DMS 273 treated with DMSO at 0.1 percent for 48 hours (cell line): ENCODE data around the gene UQCC3.
"Not testable (repeated sequence)": the region's sequence is repeated elsewhere in the genome, so short reads cannot be mapped to it uniquely, and the experiment has no call there.

Experiments used
- DNase-seq: peaks from one replicate; lab custom pipeline; 2025; lab: John Stamatoyannopoulos, UW

The UQCC3 gene, protein sequence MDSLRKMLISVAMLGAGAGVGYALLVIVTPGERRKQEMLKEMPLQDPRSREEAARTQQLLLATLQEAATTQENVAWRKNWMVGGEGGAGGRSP

DNA sequence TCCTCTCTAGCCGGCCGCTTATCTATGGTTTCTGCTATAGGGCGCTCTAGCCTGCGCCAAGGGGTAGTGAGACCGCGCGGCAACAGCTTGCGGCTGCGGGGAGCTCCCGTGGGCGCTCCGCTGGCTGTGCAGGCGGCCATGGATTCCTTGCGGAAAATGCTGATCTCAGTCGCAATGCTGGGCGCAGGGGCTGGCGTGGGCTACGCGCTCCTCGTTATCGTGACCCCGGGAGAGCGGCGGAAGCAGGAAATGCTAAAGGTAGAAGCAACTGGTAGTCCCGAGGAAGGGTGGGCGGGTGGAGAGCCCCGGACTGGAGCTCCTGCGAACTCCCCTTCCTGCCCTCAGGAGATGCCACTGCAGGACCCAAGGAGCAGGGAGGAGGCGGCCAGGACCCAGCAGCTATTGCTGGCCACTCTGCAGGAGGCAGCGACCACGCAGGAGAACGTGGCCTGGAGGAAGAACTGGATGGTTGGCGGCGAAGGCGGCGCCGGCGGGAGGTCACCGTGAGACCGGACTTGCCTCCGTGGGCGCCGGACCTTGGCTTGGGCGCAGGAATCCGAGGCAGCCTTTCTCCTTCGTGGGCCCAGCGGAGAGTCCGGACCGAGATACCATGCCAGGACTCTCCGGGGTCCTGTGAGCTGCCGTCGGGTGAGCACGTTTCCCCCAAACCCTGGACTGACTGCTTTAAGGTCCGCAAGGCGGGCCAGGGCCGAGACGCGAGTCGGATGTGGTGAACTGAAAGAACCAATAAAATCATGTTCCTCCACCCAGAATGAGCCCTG, at the start of gene UQCC3, which contains the start of gene LBHD1:
TSS of gene UQCC3 (plus strand) at position 66 of the 782 bp plus-strand sequence. CDS start at position 139, 73 bp downstream.
TSS of gene LBHD1 (minus strand) at position 660 of the 782 bp plus-strand sequence. CDS start 2,236 bp downstream, outside the sequence.
- peak; percentile 59 for DNase-seq

DNA sequence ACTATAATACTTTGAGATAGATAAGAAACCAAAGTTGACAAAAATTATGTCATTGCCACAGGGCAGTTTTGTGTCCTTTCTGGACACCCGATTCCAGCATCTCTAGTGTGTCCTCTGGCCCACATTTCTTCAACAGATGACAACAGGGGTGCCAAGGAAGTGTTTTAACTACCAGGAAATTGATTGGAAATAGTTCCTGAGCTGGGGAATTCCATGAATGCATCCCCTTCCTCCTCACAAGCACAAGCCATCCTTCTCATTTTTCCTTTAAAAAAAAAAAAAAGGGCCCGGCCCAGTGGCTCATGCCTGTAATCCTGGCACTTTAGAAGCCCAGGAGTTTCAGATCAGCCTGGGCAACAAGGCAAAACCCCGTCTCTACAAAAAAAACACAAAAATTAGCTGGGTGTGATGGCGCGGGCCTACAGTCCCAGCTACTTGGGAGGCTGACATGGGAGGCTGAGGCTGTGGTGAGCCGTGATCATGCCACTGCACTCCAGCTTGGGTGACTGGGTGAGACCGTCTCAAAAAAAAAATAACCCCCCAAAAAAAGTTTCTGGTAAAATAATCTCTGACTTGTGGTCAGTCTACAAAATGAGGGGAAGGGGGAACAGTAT, 48.9 kb upstream of the UQCC3 start:
- no peak for DNase-seq

DNA sequence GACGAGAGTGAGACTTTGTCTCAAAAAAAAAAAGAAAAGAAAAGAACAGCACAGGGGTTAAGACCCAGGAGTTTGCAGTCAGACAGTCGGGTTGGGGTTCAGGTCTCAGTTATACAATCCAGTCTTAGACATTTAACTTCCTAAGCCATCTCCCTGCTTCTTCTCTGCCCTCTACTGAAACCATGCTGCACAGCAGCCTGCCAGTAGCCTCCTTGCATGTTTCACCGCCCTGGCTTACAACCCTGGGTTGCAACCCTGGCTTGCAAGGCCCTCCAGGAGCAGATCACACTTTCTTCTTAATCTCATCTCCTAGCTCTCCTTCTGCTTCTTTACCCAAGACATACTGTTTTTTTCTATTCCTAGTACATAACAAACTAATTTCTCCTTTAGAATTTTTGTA, 43.8 kb upstream of the UQCC3 start:
- DNase-seq: no peak

DNA sequence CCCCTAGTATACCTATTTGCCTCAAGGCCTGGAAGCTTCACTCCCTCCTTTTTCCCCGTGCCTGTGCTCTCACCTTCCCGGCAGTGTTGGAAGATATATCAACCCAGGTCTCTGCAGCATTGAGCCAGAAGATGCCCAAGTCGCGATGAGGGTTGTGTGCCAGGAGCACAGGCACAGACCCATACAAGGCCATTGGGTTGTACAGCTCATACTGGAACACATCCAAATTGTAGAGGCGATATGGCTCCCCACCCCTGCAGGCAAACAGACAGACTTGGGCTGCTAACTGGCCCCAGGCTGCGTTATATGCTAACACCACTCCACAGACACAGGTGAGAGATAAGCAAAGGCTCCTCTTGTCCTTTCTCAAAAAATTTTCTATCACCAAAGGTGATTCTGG, 39.0 kb upstream of the UQCC3 start:
- DNase-seq: no peak

DNA sequence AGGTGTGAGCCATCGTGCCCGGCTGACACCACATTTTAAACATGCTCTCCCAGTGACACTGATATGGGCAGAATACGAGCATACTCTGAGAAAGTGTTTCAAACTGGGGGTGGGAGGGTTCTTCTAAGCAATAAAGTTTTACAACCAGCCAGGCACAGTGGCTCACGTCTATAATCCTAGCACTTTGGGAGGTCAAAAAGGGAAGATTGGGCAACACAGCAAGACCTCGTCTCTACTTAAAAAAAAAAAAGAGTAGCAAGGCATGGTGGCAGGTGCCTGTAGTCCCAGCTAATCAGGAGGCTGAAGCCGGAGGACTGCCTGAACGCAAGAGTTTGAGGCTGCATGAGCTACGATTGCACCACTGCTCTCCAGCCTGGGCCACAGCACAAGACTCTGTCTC, 27.3 kb upstream of the UQCC3 start:
- no peak for DNase-seq

DNA sequence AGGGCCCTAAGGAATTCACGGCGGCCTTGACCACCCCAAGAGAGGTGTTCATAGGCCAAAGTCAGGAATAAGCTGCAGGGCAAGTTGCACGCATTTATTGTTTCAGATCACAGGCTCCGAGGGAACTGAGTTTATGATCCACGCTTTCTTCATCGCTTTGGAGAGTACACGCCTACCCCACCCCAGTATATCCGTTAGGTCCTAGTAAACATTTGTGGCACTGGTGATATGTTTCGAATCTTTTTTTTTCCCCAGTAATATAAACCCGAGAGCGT, 25.9 kb upstream of the UQCC3 start:
- no peak for DNase-seq

DNA sequence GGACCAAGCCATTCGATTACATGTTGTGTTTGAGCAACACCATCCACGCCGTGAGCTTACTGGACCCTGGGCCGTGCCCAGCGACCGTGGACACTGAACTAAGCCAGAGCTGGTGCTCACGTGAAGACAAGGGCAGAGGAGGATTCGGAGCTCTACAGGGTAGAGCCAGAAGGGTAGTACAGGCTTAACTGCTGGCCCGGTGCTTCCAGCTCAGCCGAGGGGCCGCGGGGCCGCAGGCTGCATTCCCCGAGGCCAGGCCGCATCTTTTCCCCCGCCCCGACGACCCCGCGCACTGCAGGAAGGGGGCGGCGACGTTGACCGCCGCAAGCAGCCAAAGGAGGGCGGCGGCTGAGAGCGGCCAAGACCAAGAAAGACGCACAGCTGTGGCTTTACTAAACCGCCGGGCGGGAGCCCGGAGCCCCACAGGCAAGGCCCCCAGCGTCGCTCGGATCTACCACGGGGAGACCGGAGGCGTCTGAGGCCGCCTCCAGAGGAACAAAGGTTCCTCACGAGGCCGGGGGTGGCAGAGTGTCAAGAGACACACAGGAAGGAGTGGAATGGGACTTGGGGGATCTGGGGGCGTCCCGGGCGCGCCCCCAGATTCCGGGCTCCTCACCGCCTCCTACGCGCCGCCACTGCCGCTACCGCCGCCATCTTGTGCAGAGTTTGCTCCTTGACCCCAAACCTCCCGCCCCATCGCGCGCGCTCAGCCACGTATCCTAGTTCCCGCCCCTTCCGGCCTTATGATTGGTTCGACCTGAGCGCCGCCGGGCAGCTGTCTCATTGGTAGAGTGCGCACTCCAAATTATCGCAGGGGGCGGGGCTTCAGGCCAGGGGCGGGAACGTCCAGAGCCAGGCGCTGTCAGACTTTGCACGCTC, 25.3 kb upstream of the UQCC3 start, which contains the start of gene GANAB:
TSS of gene GANAB (minus strand) at position 668 of the 879 bp plus-strand sequence. CDS start at position 654, 14 bp downstream.
- DNase-seq: peak; percentile 86

DNA sequence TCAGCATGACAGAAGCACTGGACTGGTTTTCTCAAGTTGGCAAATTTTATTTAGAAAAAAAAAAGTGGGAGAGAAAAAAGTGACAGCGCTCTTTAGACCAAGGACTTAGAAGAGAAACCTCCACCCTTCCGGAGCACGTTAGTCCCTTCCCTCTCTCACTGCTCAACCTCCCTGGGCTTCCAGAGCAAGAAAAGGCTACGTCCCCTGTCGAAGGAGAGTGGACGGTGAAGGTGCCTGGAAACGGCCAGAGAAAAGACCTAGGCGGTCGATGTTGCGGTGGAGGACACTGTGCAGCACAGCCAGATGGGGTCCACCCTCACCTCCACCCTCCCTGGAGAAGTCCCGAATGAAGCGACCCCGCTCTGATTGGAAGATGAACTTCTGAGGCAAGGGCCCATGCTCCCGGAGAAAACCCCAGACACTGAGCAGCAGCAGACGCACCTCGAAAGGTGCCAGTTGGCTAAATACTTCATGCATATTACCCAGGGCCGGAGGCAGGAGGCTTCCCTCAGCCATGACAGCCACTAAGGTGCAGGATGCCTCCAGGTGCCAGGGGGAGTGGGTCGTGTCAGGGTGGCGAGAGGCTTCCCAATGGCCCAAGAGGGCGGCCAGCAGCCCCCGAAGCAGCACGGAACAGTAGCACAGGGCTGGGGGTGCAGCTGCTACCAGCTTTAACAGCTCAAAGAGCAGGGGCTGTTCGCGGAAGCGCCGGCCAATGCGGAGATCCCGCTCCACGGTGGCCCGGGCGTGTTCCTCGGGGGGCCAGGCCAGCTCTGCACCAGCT, 24.5 kb upstream of the UQCC3 start:
- no peak for DNase-seq

DNA sequence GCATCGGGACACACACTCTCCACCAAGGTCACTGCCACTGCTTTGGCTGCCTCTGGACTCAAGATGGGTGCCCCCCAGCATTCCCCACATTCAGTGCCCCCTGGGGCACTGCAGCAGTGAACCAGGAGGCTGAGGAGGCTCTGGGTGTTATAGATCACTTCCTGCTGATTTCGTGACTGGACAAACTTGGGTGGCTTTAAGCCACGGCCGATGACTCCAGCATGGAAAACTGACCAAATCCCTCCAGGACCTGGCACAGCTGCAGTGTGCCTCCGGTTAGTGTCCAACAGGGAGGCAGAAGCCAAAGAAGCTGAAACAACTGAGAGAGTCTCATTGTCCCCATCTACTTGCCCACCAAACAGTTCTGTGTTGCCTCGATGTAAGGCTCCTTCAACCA, 23.9 kb upstream of the UQCC3 start:
- DNase-seq: no peak

DNA sequence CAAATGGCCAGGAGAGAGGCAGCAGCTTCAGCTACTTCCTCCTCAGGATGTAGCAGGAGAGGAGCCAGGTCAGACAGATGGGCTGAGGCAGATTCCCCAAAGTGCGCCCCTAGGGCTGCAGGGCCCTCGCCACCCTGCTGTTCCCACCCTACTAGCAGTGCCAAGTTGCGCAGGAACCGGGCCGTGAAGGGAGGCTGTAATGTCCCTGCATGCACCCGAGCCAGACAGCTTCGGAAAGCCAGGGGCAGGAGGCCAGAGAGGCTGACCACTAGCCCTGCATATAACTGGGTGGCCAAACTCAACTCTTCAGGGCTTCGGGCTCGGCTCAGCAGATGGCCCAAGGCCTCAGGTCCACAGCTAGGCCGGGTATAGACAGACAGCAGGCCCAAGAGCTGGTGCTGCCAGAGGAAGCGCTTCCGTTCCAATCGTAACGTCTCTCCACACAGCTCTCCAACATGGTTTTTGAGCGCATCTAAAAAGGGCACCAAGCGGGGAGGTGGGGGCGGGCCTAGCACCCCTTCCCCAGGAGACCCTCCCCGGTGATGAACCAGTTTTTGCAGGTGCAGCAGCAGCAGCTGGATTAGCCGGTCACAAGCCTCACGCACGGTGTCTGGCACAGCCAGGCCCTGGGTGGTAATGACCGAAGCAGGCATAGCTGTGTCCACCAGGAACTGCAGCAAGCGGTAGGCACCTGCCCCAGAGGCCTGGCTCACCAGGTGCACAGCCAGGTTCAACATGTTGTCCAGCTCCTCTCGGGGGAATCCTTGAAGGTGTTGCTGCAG, 23.1 kb upstream of the UQCC3 start:
- no peak for DNase-seq

DNA sequence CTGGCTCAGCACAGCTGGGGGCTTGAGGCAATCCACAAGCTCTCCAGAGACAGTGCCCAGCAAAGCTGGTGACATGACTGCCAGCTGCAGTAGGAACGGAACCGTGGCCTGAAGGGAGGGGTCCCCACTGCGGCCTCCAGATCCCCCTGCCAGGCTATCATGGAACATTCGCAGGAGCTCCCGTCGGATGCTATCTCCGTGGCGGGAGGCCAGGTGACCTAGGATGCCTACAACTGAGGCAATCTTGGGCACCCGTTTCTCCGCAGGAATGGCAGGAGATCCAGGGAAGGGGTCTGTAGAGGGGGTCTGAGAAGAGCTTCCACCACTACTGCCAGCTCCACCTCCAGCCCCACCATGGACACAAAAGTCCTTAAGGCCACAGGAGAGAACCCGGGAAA, 22.5 kb upstream of the UQCC3 start:
- no peak for DNase-seq

DNA sequence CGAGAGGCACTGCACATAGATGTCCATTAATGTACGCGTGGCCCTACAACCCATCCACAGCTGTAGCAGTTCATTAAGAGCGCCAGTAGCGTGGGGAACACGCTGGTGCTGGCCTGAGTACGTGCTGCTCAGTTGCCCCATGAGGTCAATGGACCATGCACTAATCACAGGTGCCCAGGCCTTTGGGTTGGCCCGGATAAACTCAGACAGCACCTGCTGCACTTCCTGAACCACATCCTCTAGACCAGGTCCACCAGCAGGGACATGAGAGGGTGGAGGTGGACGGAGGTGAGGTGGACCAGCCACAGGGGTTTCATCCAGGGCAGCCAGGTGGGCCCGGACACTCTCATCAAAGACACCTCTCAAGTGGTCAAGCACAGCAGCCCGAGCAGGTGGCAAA, 22.0 kb upstream of the UQCC3 start:
- no peak for DNase-seq

DNA sequence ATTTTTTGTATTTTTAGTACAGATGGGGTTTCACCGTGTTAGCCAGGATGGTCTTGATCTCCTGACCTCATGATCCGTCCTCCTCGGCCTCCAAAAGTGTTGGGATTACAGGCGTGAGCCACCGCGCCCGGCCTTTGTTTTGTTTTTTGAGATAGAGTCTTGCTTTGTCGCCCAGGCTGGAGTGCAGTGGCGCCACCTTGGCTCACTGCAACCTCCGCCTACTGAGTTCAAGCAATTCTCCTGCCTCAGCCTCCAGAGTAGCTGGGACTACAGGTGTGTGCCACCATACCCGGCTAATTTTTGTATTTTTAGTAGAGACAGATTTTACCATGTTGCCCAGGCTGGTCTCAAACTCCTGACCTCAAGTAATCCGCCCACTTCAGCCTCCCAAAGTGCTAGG, 21.2 kb upstream of the UQCC3 start:
- not testable (repeated sequence) for DNase-seq

DNA sequence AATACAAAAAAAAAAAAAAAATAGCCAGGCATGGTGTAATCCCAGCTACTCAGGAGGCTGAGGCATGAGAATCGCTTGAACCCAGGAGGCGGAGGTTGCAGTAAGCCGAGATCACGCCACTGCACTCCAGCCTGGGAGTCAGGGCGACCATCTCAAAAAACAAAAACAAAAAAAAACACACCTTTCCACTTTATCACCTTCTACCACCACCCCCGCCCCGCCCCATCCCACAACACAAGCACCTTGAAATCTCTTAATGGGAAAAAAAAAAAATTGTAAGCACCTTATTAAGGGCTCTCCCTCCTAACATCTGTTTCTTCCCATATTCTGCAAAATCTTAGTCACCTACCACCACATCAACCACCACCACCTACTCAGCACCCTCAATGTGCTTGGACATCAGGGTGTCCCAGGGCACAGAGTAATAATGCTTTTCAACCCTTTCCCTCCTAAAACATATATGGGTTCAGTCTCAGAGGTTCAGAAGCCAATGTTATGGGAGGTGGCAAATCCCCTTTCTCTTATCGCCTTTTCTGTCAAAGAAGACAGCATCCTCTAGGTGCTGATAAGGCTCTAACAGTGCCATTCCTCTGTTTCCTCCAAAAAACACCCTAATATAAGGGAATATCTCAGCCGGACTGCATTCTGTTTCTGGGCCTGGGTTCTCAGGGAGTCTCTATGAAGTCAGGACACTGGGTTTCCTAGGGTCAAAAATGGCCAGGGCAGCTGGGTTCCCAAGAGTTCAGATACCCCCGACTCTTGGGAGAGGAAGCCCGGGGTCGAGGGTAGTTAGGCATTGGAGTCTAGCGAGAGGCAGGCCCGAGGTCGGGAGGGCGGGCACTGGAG, 19.1 kb upstream of the UQCC3 start:
- DNase-seq: no peak

DNA sequence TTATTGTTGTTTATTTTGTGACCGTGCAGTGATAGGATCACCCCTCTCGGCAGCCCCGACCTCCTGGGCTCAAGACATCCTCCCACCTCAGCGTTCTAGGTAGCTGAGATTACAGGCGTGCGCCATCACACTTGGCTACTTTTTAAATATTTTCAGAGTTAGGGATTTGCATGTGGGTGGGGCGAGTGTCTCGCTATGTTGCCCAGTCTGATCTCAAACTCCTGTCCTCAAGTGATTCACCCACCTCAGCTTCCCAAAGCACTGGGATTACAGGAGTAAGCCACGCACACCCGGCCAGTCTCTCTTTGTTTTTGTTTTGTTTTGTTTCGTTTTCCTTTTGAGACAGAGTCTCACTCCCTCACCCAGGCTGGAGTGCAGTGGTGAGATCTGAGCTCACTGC, 17.2 kb upstream of the UQCC3 start:
- no peak for DNase-seq

DNA sequence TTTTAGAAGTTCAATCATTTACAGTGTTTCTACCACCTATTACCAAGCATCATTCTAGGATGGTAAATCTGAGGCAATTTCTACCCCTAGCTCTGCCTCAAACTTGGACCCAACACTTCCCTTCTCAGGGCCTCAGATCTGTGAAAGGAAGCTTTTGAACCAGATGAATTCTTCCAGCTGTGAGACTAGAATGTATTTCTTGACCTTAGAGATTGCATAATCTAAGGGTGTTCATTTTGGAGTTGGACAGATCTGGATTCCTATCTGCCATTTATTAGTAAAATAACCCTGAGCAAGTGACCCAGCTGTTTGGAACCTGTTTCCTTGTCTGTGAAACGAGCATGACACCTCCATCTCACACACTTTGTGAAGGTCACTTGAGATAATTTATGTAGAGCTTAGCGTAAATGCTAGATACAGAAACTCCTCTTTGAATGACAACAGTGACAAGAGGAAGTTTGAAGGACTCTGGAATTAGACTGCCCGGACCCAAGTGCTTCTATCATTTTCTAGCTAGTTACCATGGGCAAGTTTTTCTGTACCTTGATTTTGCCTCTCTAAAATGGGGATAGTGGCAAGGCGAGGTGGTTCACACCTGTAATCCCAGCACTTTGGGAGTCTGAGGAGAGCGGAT, 14.6 kb upstream of the UQCC3 start:
- DNase-seq: no peak

DNA sequence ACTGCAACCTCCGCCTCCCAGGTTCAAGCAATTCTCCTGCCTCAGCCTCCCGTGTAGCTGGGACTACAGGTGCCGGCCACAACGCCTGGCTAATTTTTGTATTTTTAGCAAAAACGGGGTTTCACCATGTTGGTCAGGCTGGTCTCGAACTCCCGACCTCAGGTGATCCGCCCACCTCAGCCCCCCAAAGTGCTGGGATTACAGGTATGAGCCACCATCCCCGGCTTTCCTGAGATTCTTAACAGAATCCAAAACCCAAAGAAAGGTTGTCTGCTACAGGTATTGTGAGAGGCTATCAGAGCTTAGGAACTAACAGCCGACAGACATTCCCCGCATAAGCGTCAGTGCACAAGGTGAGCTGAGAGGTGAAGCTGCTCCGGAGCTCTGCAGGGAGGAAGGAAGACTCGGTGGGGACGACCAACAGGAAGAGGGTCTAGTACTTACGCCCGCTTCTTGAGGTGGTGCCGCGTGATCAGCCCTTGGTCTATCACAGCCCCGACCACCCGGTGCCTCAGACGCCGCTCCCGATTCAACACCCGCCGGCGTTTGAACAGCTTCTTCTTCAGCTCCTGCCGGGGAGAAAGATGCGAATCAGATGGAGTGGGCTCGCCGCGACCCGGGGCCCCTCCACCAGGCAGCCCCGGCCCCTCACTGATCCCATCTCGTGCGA, 6.9 kb upstream of the UQCC3 start:
- DNase-seq: peak; percentile 22

DNA sequence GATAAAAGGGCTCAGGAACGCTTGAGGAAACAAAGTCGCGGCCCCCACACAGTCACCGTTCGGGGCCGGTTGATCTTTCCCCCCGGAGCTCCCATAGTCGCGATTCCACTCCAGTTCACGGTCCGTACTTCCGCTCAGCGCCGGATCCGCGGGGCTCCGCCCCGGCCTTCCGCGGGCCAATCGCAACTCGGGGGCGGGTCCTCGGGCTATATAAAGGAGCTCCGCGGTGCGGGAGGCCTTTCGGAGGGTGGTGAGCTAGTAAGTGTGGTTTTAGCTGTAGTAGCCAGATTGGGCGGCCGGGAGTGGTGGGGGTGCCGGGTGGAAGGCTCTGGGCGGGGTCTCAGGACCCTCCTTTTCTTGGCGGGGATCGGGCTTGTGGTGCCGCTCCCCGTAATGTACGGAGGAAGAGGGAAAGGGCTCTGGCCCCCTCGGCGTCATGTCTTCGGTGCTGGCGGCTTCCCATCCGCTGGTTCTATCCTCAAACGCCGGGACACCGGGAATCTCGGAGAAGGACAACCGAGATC, 6.3 kb upstream of the UQCC3 start, which contains the start of the genes C11orf98 and CSKMT:
TSS of gene C11orf98 (minus strand) at position 136 of the 524 bp plus-strand sequence. CDS start at position 95, 41 bp downstream.
TSS of gene CSKMT (plus strand) at position 238 of the 524 bp plus-strand sequence. CDS start 568 bp downstream, outside the sequence.
- peak; percentile 82 for DNase-seq
